PFSK-1 (cell line): ENCODE data around the gene LAMC1.

Source experiments
- FOXP2 ChIP-seq: optimal IDR thresholded peaks from 2 replicates; pipeline ENCODE3; 2011; ENCODE audit warnings: borderline replicate concordance, control low read depth, inconsistent platforms; ENCODE audit not compliant: insufficient read depth; ENCODE audit errors: extremely low read length, extremely low read depth
- POLR2AphosphoS5 ChIP-seq: IDR thresholded peaks from 2 replicates; pipeline ENCODE4 v1.6.1; 2012; ENCODE audit warnings: low read depth, mild to moderate bottlenecking, control low read depth, low read length, moderate library complexity
- REST ChIP-seq, 2 experiments: IDR thresholded peaks; 2 replicates each; pipeline versions ENCODE4 v1.6.1 to v1.8.0; 2011 to 2012; ENCODE audit warnings: low read depth in 2 of 2, low read length in 2 of 2, control low read depth in 1 of 2, inconsistent platforms in 1 of 2, mild to moderate bottlenecking in 1 of 2, moderate library complexity in 1 of 2; ENCODE audit not compliant: insufficient read depth in 1 of 2
- SIN3A ChIP-seq: IDR thresholded peaks from 2 replicates; pipeline ENCODE4 v1.6.1; 2012; ENCODE audit warnings: mild to moderate bottlenecking, low read length, moderate library complexity, borderline replicate concordance; ENCODE audit not compliant: insufficient read depth
- TAF1 ChIP-seq: IDR thresholded peaks from 2 replicates; pipeline ENCODE4 v1.6.1; 2012; ENCODE audit warnings: low read length, control low read depth, borderline replicate concordance; ENCODE audit not compliant: insufficient read depth

LAMC1 gene

GRCh38 chr1:182996816-182997215 lies 26.4 kb upstream of the LAMC1 start:
- TF ChIP-seq POLR2AphosphoS5: no peak
- TF ChIP-seq FOXP2: no peak
- no peak for TF ChIP-seq REST (IDR thresholded peaks at IDR 0.05; ENCODE audit: insufficient read depth in 1 of 2, low read depth in 2 of 2, low read length in 2 of 2)
- no peak for TF ChIP-seq SIN3A
- TF ChIP-seq TAF1: no peak

GRCh38 chr1:182998482-182998881 lies 24.7 kb upstream of the LAMC1 start:
- TF ChIP-seq REST (IDR thresholded peaks at IDR 0.05; ENCODE audit: insufficient read depth in 1 of 2, low read depth in 2 of 2, low read length in 2 of 2): no peak
- no peak for TF ChIP-seq FOXP2
- TF ChIP-seq POLR2AphosphoS5: no peak
- TF ChIP-seq TAF1: no peak
- no peak for TF ChIP-seq SIN3A

DNA sequence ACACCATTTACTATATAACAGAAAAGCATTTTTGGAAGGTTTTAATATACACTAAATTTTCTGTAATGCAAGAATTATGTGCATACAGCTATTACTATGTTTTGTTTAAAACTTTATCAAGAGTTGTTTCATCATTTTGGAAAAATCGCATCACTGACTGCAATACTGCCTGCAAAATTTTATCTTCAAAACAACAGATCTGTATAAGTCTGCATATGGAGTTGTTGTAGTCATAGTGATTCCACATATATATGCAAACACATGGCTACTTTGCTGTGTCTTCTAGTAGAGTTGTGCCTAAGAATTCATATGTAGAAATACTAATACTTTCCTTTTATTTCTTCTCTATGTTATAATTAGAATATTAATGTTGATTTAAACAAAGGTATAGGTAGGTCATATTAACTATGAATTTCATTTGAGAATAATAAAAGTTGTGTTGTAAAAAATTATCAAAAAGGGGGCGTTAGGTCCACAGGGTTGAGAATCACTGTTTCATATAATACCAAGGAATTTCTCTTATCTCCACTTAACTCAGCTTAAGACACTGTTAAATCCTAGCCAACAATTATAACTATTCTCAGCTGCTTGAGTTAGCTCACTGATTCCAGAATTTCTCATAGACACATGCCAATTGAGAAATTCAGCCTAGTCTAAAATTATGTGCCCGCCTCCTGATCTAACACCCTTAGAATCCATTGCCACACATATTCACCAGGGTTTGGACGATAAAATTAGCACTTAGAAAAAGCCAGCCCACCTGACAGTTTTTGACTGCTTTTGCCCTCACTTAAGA lies 22.9 kb upstream of the LAMC1 start:
- TF ChIP-seq TAF1: no peak
- no peak for TF ChIP-seq FOXP2
- no peak for TF ChIP-seq POLR2AphosphoS5
- TF ChIP-seq REST (IDR thresholded peaks at IDR 0.05; ENCODE audit: insufficient read depth in 1 of 2, low read depth in 2 of 2, low read length in 2 of 2): no peak
- no peak for TF ChIP-seq SIN3A

GRCh38 chr1:183002267-183002666 lies 21.0 kb upstream of the LAMC1 start:
- TF ChIP-seq FOXP2 (no peak), POLR2AphosphoS5 (no peak), TAF1 (no peak), SIN3A (no peak), REST (IDR thresholded peaks at IDR 0.05; ENCODE audit: insufficient read depth in 1 of 2, low read depth in 2 of 2, low read length in 2 of 2) (no peak)
